Ureter (tissue), 1 donor: ENCODE data around the gene PANX2. TPM values are rescaled to one million over a fixed set of nuclear protein-coding genes. Genes with fewer than 3 reads are reported as not detected.
A peak's percentile ranks its signal among the peaks of the same experiment; 100 is the strongest.
"Not testable (repeated sequence)": the region's sequence is repeated elsewhere in the genome, so short reads cannot be mapped to it uniquely, and the experiment has no call there.

Source experiments
- DNase-seq: peaks from one replicate; pipeline ENCODE4 v3.0.0-alpha.2; 2020; ENCODE audit warnings: low spot score
- total RNA-seq: library from RNA; stranded (reverse); gene quantifications from one replicate; pipeline ENCODE4 v1.2.4, GENCODE V29; 2023
- donor health status: DM: yes; HTN: yes; CAD: no.

PANX2 gene
- total RNA-seq, 1 donor from 2014 or later = 1.9 TPM

DNA sequence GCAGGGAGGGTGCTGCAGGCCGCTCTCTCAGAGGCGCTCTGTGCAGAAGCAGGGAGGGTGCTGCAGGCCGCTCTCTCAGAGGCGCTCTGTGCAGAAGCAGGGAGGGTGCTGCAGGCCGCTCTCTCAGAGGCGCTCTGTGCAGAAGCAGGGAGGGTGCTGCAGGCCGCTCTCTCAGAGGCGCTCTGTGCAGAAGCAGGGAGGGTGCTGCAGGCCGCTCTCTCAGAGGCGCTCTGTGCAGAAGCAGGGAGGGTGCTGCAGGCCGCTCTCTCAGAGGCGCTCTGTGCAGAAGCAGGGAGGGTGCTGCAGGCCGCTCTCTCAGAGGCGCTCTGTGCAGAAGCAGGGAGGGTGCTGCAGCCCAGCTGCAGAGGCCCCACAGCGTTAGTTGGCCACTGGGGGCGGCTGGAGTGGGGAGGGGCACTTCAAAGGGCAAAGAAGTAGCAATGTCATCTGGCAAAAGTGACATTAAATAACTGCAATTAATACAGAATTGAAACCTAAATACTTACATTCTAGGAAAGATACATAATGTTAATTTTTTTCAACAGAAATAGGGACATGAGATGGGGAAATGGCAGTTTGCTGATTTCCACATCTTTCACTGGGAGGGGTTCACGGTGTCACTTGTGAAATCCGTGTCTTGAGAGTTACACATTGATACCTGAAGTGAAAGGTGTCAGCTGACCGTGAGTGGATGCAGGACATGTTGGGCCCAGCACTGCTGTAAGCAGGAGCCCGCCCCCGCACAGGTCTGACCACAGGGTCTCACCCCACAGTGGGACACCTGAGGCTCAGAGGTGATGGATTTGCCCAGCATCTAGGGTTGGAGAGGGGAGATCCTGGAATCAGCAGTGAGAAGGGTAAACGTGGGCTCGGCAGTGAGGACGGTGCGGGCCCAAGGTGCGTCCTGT lies 23.0 kb upstream of the PANX2 start:
- not testable (repeated sequence) for DNase-seq

DNA sequence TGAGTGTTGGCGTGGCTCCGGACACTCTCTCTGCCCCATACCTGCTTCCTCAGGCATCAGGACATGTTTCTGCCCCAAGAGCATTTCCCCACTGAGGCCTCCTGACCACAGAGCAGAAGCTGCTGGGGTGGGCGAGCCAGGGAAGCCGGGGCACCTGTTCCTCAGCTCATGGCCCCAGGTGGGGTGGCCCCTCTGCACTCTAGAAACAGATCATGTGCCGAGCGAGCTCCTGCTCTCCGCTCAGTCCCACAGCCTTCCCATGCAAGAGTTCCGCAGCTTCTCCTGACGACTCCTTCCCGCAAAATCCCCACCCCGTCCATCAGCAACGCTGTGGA lies 22.4 kb upstream of the PANX2 start:
- DNase-seq = no peak

DNA sequence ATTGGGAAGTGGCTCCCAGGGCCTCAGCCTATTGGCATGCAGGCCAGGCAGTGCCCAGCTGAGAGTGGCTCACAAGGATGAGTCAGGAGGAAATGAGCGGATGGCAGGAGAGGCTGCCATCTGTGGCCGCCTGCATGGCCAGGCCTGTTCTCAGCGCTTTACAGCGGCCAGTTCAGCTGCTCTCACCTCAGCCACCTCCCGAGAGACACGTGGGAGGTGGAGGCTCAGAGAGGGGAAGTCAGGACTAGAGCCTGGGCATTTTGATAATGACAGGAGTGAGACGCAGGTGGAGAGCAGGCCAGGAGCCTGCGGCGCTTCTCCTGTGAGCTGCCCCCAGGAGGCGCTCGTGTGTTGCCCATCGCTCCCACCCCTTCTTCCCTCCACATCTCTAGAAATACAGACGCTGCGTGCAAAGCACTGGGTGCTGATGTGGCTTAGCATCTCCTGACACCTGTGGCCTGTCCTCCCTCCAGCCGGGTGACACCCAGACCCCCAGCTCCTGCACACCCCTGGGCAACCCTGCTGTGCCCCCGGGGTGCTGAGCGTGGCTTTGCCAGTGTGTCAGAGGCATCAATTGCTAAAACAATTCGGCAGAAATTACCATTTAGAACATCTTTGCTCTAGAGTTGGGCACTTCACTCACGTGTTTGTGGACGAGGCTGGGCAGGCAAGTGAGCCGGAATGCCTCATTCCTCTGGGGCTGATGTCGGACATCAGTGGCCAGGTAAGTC lies 21.4 kb upstream of the PANX2 start:
- peak; percentile 72 for DNase-seq

DNA sequence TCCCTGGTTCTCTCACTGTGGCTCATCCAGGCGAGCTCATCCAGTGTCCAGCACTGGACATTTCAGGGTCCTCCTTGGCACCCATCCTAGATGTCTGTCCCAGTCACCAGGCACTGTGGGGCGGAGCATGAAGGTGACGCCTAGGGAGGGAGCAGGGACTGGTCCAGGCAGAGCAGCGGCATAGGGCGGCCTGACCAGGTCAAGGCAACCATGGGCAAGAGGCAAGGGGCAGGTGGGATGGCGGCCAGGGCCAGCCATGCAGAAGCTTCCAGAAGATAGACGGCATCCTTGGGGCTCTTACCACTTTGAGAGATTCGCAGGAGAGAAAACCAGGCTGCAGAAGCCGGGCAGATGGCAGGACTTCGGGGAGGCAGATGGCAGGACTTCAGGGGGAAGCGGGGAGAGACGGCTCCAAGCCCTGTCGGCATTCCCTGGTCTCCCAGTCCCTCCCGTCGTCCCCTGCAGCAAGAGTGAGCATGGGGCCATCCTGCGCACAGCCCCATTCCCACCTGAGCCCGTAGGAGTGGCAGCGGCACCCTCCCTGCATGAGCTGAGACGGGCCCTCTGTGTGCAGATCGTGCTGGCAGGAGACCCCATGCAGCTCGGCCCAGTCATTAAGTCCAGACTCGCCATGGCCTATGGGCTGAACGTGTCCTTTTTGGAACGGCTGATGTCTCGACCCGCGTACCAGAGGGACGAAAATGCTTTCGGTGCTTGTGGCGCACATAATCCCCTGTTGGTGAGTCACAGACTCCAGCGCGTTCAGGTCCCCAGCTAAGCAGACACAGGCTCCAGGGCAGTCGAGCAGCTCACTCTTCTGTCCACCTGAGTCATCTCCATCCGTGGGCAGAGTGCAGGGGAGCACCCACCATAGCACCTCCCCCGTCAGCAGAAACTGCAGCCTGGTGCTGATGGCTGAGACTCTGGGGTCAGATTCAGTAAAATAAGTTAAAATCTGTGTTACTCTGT lies 20.1 kb upstream of the PANX2 start:
- no peak for DNase-seq

DNA sequence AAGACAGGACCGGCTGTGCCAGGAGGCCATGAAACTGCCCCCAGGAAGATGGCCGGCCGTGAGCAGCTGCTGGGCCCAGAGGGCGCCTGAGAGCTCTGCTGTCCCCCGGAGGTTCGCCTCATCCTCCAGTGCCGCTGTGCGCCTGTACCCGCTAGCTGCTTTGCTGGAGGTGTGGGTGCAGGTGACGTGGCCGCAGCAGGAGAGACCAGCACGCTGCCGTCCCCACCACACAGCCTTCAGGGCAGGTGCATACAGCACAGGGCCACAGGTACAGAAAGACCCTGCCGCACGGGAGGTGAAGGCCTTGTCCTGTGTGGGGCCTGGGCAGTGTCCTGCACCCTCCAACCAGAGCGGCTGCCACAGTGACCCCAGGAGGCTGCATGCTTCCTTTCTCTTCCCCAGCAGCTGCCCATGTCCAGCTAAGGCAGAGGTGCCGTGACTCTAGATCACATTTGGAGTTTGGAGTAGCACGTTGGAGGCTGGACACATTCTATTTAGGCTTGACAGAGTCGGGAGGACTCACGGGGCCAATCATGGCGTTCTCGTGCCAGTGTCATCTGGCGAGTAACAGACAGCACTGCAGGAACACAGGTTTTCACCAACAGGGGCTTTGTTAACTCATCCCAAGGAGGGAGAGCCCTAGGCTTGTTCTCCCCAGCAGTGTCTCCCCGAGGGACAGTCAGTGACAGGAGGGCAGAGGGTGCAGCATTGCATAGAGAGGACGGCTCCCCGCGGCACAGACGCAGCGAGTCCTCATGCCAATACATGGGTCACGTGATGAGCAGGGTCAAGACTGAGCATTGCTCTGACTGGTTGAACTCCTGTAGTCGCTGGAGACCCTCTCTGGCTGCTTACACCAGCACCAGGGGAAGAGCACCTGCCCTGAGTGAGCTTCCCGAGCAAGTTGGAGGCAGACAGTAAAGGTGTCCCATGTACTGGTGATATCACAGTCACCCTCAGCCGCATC lies 18.7 kb upstream of the PANX2 start:
- DNase-seq = no peak

DNA sequence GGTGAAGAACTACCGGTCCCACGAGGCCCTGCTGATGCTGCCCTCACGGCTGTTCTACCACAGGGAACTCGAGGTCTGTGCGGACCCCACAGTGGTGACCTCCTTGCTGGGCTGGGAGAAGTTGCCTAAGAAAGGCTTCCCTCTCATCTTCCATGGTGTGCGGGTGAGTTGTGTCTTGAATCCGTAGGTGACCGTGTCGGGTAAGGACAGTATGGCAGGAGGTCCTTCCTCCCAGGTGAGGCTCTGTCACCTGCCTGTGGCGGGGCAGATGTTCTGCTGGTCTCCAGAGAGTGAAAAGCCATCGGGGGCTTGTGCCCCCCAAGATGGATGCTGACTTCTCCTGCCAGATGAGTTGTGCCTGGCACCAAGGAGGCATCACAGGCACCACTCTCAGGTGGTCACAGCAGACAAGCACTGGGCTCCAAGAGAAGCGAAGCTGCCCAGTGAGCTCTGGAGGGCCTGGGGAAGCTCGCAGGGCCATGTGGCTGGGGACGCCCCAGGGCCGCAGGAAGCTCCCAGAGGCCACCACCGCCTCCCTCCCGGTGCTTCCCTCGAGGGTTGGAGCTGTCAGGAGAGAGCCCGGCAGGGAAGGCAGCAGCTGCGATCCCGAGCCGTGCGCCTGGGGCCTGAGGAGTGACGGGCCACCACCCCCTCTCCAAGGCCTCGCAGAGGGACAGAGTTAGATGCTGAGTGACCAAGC lies 17.3 kb upstream of the PANX2 start:
- no peak for DNase-seq

DNA sequence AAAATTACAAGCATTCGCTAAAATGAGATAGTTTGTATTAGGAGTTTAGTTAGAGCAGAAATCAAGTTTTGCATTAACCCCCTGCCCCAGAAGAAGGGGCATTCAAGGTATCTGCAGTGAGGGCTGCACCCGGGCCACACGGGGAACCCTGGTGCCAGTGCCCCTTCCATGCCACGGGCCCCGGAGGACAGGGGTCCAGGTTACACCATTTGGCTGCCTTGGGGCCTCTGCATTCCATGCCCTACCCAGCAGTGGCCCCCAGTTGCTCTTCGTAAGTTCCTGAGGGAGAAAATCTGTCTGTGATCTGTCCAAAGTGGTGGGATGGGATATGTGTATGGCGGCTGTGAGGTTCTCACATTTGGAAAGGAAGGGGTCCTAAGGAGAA lies 16.8 kb upstream of the PANX2 start:
- DNase-seq = no peak

DNA sequence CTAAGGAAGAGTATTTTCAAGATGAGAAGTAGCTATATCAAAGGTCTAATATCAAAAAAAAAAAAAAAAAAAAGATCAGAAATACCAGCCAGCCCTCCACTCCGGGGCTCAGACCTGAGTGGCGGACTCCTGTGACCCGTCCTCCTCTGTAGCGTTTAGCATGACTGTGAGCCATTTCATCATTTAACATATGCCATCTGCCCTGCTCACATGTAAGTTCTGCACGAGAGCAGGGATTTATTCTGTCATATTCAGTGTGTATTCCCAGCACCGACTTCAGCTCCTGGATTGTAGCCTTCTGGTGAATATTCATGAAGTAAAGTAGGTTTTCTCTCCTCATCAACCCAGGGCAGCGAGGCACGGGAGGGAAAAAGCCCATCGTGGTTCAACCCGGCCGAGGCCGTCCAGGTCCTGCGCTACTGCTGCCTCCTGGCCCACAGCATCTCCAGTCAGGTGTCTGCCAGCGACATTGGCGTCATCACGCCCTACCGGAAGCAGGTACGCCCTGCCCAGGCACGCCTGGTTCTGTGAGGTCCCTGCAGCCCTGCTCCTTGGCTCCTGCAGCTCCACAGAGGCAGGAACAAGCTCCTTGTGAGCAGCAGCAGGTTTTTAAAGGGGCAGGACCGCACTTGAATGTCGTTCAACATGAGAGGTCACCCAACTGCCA lies 12.7 kb upstream of the PANX2 start:
- DNase-seq = peak; percentile 85

DNA sequence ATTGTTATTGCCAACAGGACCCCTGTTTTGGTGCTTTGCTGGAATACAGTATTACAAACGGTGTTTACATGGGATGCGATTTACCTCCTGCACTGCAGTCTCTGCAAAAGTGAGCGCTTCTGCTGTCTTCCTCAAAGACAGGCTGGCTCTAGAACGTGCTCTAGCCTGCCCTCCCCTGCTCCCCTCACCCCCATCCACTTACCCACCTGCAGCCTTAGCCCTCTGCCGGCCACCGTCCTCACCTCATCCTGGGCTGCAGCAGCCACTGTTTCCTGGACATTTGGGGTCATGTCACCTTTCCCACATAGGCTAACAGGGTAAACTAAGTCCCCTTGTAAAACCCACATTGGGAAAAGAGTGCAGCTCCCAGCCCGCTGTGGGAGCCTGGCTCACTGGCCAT lies 9.6 kb upstream of the PANX2 start:
- no peak for DNase-seq

DNA sequence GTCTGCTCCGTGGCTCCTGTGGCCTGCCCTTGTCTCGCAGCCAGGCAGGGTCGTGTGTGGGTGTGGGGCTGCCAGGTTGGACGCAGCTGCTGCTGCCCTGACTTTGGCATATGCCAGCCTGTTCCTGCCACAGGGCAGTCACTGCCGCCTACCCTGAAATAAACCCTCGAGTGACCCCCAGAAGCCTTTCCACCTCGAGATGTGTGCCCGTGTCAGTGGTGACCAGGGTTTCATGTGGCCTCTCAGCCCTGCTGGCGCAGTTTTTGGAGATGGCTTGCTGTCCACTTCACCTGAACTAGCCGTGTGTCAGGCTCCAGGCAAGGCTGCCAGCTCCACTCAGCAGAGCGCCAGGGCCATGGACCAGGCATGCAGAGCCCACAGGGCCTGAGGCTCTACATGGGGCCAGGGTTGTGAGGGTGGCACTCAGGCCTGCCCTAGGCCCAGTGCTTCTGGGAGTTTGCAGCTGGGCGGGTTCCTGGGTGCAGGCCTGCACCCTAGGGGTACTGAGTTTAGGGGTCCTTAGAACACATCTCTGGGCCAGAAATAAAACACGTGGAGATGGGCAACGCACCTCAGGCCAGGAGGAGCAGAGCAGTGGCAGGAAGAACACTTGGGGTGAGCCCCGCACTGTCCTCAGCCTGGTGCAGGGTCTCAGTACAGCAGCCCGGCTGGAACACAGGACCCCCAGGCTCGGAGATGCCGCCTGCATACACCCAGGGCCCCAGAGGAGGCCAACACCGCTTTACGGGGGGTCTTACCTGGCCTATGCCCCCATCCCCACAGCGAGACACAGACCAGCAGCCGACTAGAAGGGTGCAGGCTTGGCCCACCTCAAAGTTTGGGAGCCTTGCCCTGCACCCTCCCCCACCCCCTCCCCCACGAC lies 8.8 kb upstream of the PANX2 start:
- DNase-seq = no peak

DNA sequence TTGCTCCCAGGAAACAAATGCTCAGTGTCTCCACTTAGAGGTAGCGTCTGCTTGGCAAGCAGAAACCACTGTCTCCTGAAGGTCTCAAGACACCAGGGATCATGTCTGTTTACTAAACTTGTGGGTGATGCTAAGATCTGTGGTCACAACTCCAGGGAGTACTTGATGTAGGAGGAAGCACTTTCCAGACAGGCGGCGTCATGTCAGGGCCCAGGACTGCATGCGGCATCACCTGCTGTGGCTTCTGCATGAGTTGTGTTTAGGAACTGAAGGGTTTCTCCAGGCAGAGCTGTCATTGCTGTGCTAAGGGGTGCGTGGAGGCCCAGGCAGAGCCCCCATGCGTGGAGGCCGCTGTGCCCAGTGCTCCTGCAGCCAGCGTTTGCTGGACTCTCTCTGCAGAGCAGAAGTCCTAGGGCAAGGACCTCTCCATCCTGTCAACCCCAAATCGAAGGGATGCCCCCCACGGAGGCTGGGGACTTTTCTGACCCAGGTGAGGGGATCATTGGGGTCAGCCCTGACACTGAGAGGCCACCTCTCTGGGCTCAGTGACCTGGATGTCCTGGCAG lies 8.1 kb upstream of the PANX2 start:
- DNase-seq = no peak

DNA sequence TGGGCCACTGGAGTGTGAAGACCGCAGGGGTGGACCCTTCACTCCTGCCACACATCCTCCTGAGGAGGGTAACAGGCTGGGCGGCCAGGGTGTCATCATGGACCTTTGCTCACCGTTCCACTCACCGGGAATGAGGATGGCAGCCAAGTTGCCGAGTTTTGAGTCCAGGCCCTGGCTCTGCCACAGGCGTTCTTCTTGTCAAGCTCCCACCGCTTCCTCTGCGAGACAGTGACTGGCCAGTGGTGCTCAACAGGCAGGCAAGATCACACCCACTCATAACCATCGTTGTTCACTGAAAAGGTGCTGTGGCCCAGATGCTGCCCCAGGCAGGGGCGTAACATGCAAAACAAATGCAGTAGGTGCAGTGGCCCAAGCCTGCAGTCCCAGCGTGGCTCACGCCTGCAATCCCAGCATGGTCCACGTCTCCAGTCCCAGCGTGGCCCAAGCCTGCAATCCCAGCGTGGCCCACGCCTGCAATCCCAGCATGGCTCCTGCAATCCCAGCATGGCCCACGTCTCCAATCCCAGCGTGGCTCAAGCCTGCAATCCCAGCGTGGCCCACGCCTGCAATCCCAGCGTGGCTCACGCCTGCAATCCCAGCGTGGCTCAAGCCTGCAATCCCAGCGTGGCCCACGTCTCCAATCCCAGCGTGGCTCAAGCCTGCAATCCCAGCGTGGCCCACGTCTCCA lies 5.0 kb upstream of the PANX2 start:
- no peak for DNase-seq

DNA sequence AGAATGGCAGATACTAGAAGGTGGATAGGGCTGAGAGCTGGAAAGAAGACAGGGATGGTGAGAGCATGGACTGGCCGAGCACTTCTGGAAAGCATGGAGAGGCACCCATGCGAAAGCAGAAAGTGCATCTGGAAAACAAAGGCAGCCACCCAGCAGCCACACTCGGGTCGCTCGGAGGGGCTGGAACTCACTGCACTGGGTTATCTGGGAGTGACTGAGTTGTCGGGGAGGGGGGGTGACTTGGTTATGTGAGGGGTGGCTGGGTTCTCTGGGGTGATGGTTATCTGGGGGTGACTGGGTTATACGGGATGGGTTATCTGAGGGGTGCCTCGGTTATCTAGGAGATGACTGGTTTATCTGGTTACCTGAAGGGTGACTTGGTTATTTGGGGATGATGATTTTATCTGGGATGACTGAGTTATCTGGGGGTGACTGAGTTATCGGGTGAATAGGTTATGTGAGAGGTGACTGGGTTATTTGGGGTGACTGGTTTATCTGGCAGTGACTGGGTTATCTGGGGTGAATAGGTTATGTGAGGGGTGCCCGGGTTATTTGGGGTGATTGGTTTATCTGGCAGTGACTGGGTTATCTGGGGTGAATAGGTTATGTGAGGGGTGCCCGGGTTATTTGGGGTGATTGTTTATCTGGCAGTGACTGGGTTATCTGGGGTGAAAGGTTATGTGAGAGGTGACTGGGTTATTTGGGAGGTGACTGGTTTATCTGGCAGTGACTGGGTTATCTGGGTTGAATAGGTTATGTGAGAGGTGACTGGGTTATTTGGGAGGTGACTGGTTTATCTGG lies 2.6 kb upstream of the PANX2 start:
- DNase-seq = no peak

DNA sequence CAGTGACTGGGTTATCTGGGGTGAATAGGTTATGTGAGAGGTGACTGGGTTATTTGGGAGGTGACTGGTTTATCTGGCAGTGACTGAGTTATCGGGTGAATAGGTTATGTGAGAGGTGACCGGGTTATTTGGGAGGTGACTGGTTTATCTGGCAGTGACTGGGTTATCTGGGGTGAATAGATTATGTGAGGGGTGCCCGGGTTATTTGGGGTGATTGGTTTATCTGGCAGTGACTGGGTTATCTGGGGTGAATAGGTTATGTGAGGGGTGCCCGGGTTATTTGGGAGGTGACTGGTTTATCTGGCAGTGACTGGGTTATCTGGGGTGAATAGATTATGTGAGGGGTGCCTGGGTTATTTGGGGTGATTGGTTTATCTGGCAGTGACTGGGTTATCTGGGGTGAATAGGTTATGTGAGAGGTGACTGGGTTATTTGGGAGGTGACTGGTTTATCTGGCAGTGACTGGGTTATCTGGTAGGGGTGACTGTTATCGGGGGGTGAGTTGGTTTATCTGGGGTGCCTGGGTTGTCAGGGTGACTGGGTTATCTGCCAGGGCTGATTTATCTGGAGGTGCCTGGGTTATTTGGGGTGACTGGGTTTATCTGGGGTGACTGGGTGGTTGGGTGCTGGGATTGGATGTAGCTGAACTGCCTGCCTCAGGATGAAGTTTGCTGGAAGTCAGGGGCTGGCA lies 1.9 kb upstream of the PANX2 start:
- not testable (repeated sequence) for DNase-seq

DNA sequence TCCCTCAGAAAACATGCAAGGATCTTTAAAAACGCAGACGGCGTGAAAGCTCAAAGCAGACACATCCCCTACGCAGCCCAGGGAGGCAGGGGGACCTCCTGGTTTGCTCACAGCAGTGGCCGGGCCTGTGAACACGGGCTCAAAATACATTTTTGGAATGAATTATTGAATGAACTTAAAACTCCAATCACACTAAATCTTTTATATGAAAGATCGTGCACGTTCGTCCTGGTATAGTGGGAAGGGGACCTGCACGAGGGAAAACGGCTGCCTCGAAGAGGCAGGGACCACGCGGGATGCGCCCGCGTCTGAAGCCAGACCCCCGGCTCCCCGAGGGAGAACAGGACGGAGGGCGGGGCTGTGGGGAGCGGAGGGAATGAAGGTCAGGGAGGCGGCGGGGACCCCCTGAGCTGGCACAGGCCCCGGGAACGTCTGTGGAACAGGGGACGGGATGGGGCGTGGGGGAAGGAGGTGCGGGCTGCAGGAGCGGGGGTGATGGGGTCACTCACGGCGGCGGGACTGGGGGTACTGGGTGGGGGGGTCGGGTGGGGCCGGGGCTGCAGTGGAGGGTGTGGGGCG lies 1.3 kb upstream of the PANX2 start:
- no peak for DNase-seq

DNA sequence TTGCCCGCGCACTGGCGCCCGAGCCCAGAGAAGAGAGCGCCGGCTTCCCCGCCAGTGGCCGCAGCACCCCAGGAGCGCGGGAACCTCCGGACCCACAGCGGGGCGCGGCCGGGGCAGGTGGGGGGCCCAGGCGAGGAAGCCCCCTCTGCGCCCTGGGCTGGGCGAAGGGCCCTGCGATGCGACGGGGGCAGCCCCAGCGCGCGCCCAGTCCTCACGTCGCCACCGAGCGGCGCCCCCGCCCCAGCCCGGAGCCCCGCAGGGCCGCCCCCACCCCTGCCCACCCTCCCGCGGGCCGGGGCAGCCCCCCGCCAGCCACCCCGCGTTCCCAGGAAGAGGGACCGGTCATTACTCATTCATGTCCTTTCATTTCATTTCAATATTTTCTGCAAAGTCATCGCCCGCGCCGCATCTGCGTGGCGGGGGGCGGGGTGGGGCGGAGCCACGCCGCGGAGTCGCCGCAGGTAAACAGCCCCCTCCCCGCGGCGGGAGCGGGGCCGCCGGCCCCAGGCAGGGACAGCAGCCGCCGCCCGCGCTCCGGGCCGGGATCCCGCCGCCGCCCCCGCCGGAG lies 673 bp upstream of the PANX2 start:
- DNase-seq = no peak
